ENCODE results near the gene KLHDC9. TPM values are rescaled to one million over a fixed set of nuclear protein-coding genes. Genes with fewer than 3 reads are reported as not detected.

The KLHDC9 gene
- total and polyA plus RNA-seq, 9 of the 15 experiments (the other 6 are each of a cell fraction or from before 2014, with no cell fraction given) = not detected

DNA sequence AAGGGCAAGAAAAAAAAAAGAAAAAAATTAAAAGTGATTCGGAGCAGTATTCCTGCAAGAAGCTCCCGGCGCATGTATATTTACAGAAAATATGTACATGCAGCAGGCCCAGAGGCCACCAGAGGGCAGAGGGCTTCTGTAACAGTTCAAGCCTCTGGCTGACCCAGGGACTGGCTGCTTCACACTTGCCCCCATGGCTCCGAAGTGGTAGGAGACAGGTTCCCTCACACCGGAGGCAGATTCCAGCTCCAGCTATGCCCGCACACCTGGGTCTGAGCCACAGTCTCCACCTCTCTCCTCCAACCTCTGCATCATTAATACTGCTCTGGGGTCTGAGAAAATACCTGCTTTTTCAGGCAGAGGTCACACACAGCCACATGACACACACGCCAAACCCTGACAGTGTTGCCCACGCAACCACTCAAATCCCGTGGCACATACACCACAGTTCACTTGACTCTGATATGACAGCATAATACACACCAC lies 26.2 kb upstream of the KLHDC9 start (continued):
- TF ChIP-seq SMARCA5 (IDR thresholded peaks at IDR 0.05) (no peak), TCFL5 (CRISPR knock-in tag; conservative IDR thresholded peaks at IDR 0.05) (no peak), CEBPG (CRISPR knock-in tag; IDR thresholded peaks at IDR 0.05) (no peak), CEBPG (tag; conservative IDR thresholded peaks at IDR 0.05 in 1 of 2, IDR thresholded peaks at IDR 0.05 in 1 of 2) (no peak), NRF1 (conservative IDR thresholded peaks at IDR 0.05 in 1 of 2, IDR thresholded peaks at IDR 0.05 in 1 of 2) (peak in 1 of 2 experiments; percentile 18; a peak in 1 of 4 replicates), FOXA3 (CRISPR knock-in tag; conservative IDR thresholded peaks at IDR 0.05 in 1 of 2, IDR thresholded peaks at IDR 0.05 in 1 of 2) (no peak), PTBP1 (IDR thresholded peaks at IDR 0.05; ENCODE audit: low read depth, low read length) (no peak), BACH1 (tag; IDR thresholded peaks at IDR 0.05) (no peak), ETV1 (tag; conservative IDR thresholded peaks at IDR 0.05; ENCODE audit: low read depth) (no peak), SIN3A (IDR thresholded peaks at IDR 0.05; ENCODE audit: borderline replicate concordance in 2 of 2, control insufficient read depth in 1 of 2, low read depth in 2 of 2, low read length in 2 of 2) (no peak), ZNF717 (CRISPR knock-in tag; IDR thresholded peaks at IDR 0.05) (no peak), ZNF668 (CRISPR knock-in tag; IDR thresholded peaks at IDR 0.05) (no peak), FOXJ2 (tag; IDR thresholded peaks at IDR 0.05) (no peak), ZNF398 (CRISPR knock-in tag; IDR thresholded peaks at IDR 0.05) (no peak), RAD21 (CRISPR knock-in tag; conservative IDR thresholded peaks at IDR 0.05 in 1 of 2, IDR thresholded peaks at IDR 0.05 in 1 of 2) (peak; percentile 75 to 88), KLF10 (CRISPR knock-in tag; IDR thresholded peaks at IDR 0.05) (no peak), GATAD2A (IDR thresholded peaks at IDR 0.05) (no peak), NR2C2 (CRISPR knock-in tag; IDR thresholded peaks at IDR 0.05) (no peak), NR2C2 (tag; IDR thresholded peaks at IDR 0.05) (0 out of 2 replicates have a peak, but pooled peaks have one; percentile 24), KAT7 (CRISPR knock-in tag; IDR thresholded peaks at IDR 0.05; ENCODE audit: borderline replicate concordance) (no peak), ZNF766 (CRISPR knock-in tag; conservative IDR thresholded peaks at IDR 0.05) (no peak), SMARCE1 (IDR thresholded peaks at IDR 0.05) (no peak), ZNF507 (tag; conservative IDR thresholded peaks at IDR 0.05) (no peak)
- TF ChIP-seq, protein P1, sequence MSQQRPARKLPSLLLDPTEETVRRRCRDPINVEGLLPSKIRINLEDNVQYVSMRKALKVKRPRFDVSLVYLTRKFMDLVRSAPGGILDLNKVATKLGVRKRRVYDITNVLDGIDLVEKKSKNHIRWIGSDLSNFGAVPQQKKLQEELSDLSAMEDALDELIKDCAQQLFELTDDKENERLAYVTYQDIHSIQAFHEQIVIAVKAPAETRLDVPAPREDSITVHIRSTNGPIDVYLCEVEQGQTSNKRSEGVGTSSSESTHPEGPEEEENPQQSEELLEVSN (IDR thresholded peaks at IDR 0.05; ENCODE audit: borderline replicate concordance in 1 of 2, extremely low read depth in 1 of 2, insufficient read depth in 1 of 2, insufficient read length in 1 of 2, low read depth in 1 of 2, low read length in 1 of 2, poor library complexity in 1 of 2, severe bottlenecking in 1 of 2) = no peak

All from K562 (cell line).